GM13977 (cell line): ENCODE results near the gene LGR4.
A peak's percentile ranks its signal among the peaks of the same experiment; 100 is the strongest.

ENCODE experiments used
- DNase-seq: peaks from one replicate; pipeline ENCODE4 v3.0.0; 2012; ENCODE audit warnings: low spot score
- in situ Hi-C: fragments of 300-500 bp; cut with MboI; formaldehyde crosslinking; loops from one replicate; pipeline ENCODE4 v1.12.0; 2022; ENCODE audit warnings: low sequenced_read_pairs, low pct_unique_long_range_greater_than_20kb, mixed read lengths, inconsistent platforms; ENCODE audit not compliant: unreplicated experiment
- TF ChIP-seq, protein P1 (sequence below): IDR thresholded peaks from 2 replicates; pipeline ENCODE4 v1.5.1; 2012; ENCODE audit warnings: mild to moderate bottlenecking, control low read depth; ENCODE audit not compliant: insufficient read depth; ENCODE audit errors: extremely low read depth, missing control alignments

LGR4 gene

DNA sequence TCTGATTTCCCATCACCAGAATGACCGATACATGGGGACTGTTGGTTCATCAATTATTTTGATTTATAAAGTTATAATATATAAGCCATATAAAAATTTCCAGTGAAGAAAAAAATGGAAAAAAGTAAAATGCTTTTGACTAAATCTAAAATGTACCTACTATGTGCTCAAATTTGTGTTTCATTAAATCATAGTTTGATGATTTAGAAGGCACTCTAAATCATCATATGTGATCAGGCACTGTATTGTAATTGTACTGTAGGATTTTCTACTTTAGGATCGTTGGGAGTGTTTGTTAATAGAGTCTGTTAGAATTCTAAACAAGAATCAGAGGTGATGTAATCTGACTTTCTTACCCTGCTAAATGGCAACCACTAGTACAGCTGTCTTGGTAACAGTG is 31.6 kb upstream of the LGR4 start:
- in situ Hi-C loops = no loop called here
- TF ChIP-seq, protein P1, sequence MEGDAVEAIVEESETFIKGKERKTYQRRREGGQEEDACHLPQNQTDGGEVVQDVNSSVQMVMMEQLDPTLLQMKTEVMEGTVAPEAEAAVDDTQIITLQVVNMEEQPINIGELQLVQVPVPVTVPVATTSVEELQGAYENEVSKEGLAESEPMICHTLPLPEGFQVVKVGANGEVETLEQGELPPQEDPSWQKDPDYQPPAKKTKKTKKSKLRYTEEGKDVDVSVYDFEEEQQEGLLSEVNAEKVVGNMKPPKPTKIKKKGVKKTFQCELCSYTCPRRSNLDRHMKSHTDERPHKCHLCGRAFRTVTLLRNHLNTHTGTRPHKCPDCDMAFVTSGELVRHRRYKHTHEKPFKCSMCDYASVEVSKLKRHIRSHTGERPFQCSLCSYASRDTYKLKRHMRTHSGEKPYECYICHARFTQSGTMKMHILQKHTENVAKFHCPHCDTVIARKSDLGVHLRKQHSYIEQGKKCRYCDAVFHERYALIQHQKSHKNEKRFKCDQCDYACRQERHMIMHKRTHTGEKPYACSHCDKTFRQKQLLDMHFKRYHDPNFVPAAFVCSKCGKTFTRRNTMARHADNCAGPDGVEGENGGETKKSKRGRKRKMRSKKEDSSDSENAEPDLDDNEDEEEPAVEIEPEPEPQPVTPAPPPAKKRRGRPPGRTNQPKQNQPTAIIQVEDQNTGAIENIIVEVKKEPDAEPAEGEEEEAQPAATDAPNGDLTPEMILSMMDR = no peak
- DNase-seq = no peak

DNA sequence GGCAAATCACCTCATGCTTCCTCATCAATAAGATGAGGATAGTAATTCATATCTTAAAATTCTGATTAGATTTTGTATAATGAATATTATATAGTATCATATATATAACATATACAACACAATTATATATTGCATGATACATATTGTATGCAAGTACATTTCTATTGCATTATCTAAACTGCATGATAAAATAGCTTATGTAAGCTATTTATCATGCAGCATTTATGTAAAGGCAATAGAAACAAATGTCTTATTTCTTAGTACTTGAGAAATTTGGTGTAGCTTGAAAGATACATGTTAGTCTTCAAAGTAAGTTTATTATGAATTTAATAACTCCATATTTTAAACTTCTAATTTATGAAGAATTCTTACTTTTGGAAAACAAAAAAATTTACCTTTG is 28.5 kb upstream of the LGR4 start:
- TF ChIP-seq, protein P1 = no peak
- DNase-seq = no peak
- in situ Hi-C loops = no loop called here

DNA sequence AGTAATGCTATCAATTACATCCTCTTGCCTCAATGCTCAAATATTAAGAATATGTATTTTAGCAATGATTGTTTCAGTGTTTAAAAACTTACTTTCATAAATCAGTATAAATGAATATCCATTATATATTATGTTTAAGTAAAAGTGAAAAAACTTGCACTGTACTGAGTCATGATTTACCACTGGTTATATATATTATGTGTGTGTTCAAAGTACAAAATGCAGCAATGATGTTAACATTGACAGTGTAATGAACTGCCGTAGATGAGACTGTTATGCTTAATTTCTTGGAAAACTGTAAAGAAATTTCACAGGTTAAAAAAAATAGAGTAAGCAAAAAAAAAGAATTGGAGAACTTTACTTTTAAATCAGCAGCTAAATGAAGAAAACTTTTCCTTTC is 25.3 kb upstream of the LGR4 start:
- in situ Hi-C loops = loop anchor here (10.0 to 25.0 kb wide), 2 partner anchors 313 to 736 kb away; no protein-coding TSS in a partner anchor
- no peak for DNase-seq
- TF ChIP-seq, protein P1 = no peak

DNA sequence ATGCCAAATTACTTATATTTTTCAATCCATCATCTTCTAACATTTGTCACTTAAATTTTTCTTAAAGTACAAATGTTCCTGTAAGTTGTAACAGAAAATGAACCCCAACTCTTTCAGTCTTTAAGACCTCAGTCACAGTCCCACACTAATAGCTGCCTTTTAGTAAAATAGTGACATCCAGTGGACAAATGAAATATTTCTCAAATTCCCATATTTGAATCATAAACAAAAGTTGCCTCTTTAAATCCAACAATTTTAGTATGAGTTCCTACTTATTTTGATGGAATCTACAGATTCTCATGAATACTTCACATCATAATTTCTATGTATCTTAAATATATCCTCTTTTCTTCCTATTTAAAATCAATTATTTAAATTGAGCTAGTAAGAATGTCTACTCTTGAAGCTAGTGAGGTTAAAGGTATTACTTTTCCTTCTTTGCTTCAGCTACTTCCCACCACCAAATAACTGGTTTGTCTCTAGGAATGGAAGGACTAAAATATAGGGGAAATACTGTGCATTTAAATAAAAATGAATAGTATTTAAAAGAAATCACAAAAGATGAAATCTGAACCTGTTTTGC is 24.8 kb upstream of the LGR4 start:
- in situ Hi-C loops = loop anchor here (10.0 to 25.0 kb wide), 2 partner anchors 313 to 735 kb away; no protein-coding TSS in a partner anchor
- peak; percentile 15 for DNase-seq
- TF ChIP-seq, protein P1 = peak; percentile 46

DNA sequence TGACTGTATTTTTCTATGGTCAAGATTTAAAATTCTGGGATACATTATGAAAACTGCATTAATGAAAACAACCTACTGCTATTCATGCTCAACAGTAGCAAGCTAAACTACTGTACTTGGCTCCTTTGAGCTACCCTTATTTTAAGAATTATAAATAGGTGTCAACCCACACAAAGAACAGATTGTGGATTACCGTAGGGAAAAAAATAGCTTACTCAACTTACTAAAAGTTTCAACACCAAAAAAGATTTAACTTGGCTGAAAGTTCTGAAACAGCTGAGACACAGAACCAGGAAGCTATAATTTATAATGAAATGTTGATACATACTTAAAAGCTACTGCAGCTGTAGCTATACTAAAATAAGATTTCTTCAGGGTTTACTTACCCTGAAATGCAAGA is 23.9 kb upstream of the LGR4 start:
- no peak for DNase-seq
- in situ Hi-C loops = loop anchor here (10.0 to 25.0 kb wide), 2 partner anchors 312 to 734 kb away; no protein-coding TSS in a partner anchor
- TF ChIP-seq, protein P1 = no peak

DNA sequence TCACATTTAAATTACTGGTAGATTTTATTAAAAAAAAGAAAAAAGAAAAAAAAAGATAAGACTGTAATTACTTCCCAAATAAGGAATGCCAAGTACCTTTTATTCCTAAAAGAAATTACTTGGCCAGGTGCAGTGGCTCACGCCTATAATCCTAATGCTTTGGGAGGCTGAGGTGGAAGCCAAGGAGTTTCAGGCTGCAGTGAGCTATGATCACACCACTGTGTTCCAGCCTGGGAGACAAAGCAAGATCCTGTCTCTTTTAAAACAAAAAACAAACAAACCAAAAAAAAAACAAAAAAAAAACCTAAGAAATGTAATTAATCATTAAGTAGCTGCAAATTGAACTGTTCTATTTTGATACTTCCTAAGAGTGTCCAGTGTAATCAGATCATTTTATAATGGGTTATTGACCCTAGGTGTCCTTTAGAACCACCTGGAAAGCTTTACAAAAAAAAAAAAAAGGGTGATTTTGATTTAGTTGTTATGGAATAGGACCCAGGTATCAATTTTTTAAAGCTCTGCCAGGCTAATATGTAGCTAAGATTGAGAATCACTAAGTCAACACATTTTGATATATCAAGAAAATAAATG is 23.2 kb upstream of the LGR4 start:
- in situ Hi-C loops = loop anchor here (10.0 to 25.0 kb wide), 2 partner anchors 311 to 734 kb away; no protein-coding TSS in a partner anchor
- TF ChIP-seq, protein P1 = no peak

More for the DNA sequence above, 23.2 kb upstream of the LGR4 start:
- no peak for DNase-seq
